Neuron (in vitro differentiated cells): ENCODE data around the gene NOS1AP.

ENCODE experiments used
- H2AFZ ChIP-seq: one replicate; pipeline ENCODE4 v1.6.1; 2013; ENCODE audit warnings: low read depth, mild to moderate bottlenecking, inconsistent platforms, low read length, moderate library complexity
- H3K27me3 ChIP-seq: one replicate; pipeline ENCODE4 v1.6.1; 2013; ENCODE audit warnings: low read length; ENCODE audit not compliant: insufficient read depth
- H3K36me3 ChIP-seq: one replicate; pipeline ENCODE4 v1.6.1; 2013; ENCODE audit warnings: low read length; ENCODE audit not compliant: insufficient read depth
- H3K4me1 ChIP-seq: one replicate; pipeline ENCODE4 v1.6.1; 2013; ENCODE audit warnings: low read length; ENCODE audit not compliant: insufficient read depth
- H3K4me3 ChIP-seq: 2 replicates; pipeline ENCODE4 v1.5.1; 2013; ENCODE audit warnings: mild to moderate bottlenecking, low read length, moderate library complexity
- H3K9me3 ChIP-seq: one replicate; pipeline ENCODE4 v1.6.1; 2013; ENCODE audit warnings: low read length

Gene NOS1AP

GRCh38 chr1:162069334-162070093, at the start of gene NOS1AP:
Gene NOS1AP, plus strand, starts transcription at chr1:162069691. Its CDS starts 487 bp downstream, at chr1:162070178.
- peaks cover 3% of the 10 kb centered on the region for H3K9me3 ChIP-seq
- H2AFZ ChIP-seq, result peak within 1 kb of the TSS; percentile 96
- H3K4me1 ChIP-seq, result peaks cover 29% of the 10 kb centered on the region
- no peaks in the 10 kb centered on the region for H3K27me3 ChIP-seq
- H3K36me3 ChIP-seq, result no peaks in the 10 kb centered on the region
- H3K4me3 ChIP-seq, result peak within 1 kb of the TSS; percentile 84

GRCh38 chr1:162020150-162020549, 49.3 kb upstream of the NOS1AP start:
- peaks cover 8% of the 10 kb centered on the region for H3K4me1 ChIP-seq
- H3K9me3 ChIP-seq, result no peaks in the 10 kb centered on the region
- no peaks in the 10 kb centered on the region for H3K27me3 ChIP-seq
- no peaks in the 10 kb centered on the region for H3K36me3 ChIP-seq
- H2AFZ ChIP-seq, result no peak overlapping the region
- H3K4me3 ChIP-seq, result no peak overlapping the region

- H3K27me3 ChIP-seq, result no peaks in the 10 kb centered on the region
- H2AFZ ChIP-seq, result no peak overlapping the region
- H3K4me3 ChIP-seq, result no peak overlapping the region
- H3K36me3 ChIP-seq, result no peaks in the 10 kb centered on the region
- H3K4me1 ChIP-seq, result peaks cover 8% of the 10 kb centered on the region
- no peaks in the 10 kb centered on the region for H3K9me3 ChIP-seq
Observed at GRCh38 chr1:162021124-162021523, 48.4 kb upstream of the NOS1AP start.

- H3K4me3 ChIP-seq, result peak overlapping the region; percentile 58
- no peaks in the 10 kb centered on the region for H3K9me3 ChIP-seq
- no peaks in the 10 kb centered on the region for H3K27me3 ChIP-seq
- peaks cover 8% of the 10 kb centered on the region for H3K4me1 ChIP-seq
- H3K36me3 ChIP-seq, result no peaks in the 10 kb centered on the region
- H2AFZ ChIP-seq, result no peak overlapping the region
Observed at GRCh38 chr1:162022626-162023025, 46.9 kb upstream of the NOS1AP start.

- no peaks in the 10 kb centered on the region for H3K9me3 ChIP-seq
- H3K4me3 ChIP-seq, result peak overlapping the region; percentile 58
- no peaks in the 10 kb centered on the region for H3K36me3 ChIP-seq
- H2AFZ ChIP-seq, result peak overlapping the region; percentile 87
- peaks cover 8% of the 10 kb centered on the region for H3K4me1 ChIP-seq
- no peaks in the 10 kb centered on the region for H3K27me3 ChIP-seq
Observed at GRCh38 chr1:162023181-162023546, 46.3 kb upstream of the NOS1AP start.

- peaks cover 2% of the 10 kb centered on the region for H3K27me3 ChIP-seq
- peak within 1 kb of the TSS; percentile 87 for H2AFZ ChIP-seq
- H3K4me1 ChIP-seq, result peaks cover 8% of the 10 kb centered on the region
- peak within 1 kb of the TSS; percentile 58 for H3K4me3 ChIP-seq
- H3K36me3 ChIP-seq, result no peaks in the 10 kb centered on the region
- H3K9me3 ChIP-seq, result no peaks in the 10 kb centered on the region
Observed at GRCh38 chr1:162023547-162024501, 45.7 kb upstream of the NOS1AP start, which contains the start of gene OLFML2B. Gene OLFML2B, minus strand, starts transcription at chr1:162023869. Its CDS starts 439 bp downstream, at chr1:162023430.

- Histone ChIP-seq H3K27me3 (peaks cover 12% of the 10 kb centered on the region), H2AFZ (no peak overlapping the region), H3K4me3 (no peak overlapping the region), H3K9me3 (no peaks in the 10 kb centered on the region), H3K4me1 (peaks cover 8% of the 10 kb centered on the region), H3K36me3 (no peaks in the 10 kb centered on the region)
Observed at GRCh38 chr1:162025541-162025940, 44.0 kb upstream of the NOS1AP start.

- Histone ChIP-seq H3K36me3 (no peaks in the 10 kb centered on the region), H3K4me3 (no peak overlapping the region), H3K27me3 (peaks cover 14% of the 10 kb centered on the region)
Observed at GRCh38 chr1:162026881-162027280, 42.6 kb upstream of the NOS1AP start.

GRCh38 chr1:162028726-162029125, 40.8 kb upstream of the NOS1AP start:
- no peak overlapping the region for H3K4me3 ChIP-seq

More at GRCh38 chr1:162026881-162027280, 42.6 kb upstream of the NOS1AP start:
- peaks cover 6% of the 10 kb centered on the region for H3K4me1 ChIP-seq
- no peak overlapping the region for H2AFZ ChIP-seq
- no peaks in the 10 kb centered on the region for H3K9me3 ChIP-seq

GRCh38 chr1:162029157-162029556, 40.3 kb upstream of the NOS1AP start:
- Histone ChIP-seq H3K4me3 (no peak overlapping the region), H3K27me3 (peaks cover 15% of the 10 kb centered on the region), H3K4me1 (peaks cover 6% of the 10 kb centered on the region)

More at GRCh38 chr1:162028726-162029125, 40.8 kb upstream of the NOS1AP start:
- peaks cover 15% of the 10 kb centered on the region for H3K27me3 ChIP-seq
- H3K4me1 ChIP-seq, result peaks cover 6% of the 10 kb centered on the region
- no peaks in the 10 kb centered on the region for H3K36me3 ChIP-seq
- H3K9me3 ChIP-seq, result no peaks in the 10 kb centered on the region
- H2AFZ ChIP-seq, result no peak overlapping the region

GRCh38 chr1:162030759-162031280, 38.7 kb upstream of the NOS1AP start:
- H3K4me3 ChIP-seq, result no peak overlapping the region
- H2AFZ ChIP-seq, result no peak overlapping the region
- no peaks in the 10 kb centered on the region for H3K36me3 ChIP-seq
- H3K9me3 ChIP-seq, result no peaks in the 10 kb centered on the region
- peaks cover 15% of the 10 kb centered on the region for H3K27me3 ChIP-seq
- no peaks in the 10 kb centered on the region for H3K4me1 ChIP-seq

More at GRCh38 chr1:162029157-162029556, 40.3 kb upstream of the NOS1AP start:
- Histone ChIP-seq H3K9me3 (no peaks in the 10 kb centered on the region), H2AFZ (no peak overlapping the region), H3K36me3 (no peaks in the 10 kb centered on the region)

GRCh38 chr1:162033428-162033827, 36.1 kb upstream of the NOS1AP start:
- H3K4me1 ChIP-seq, result no peaks in the 10 kb centered on the region
- peaks cover 15% of the 10 kb centered on the region for H3K27me3 ChIP-seq
- no peaks in the 10 kb centered on the region for H3K36me3 ChIP-seq
- H2AFZ ChIP-seq, result no peak overlapping the region
- H3K4me3 ChIP-seq, result no peak overlapping the region
- no peaks in the 10 kb centered on the region for H3K9me3 ChIP-seq

GRCh38 chr1:162035241-162035640, 34.2 kb upstream of the NOS1AP start:
- peaks cover 3% of the 10 kb centered on the region for H3K27me3 ChIP-seq

More at GRCh38 chr1:162035241-162035640, 34.2 kb upstream of the NOS1AP start:
- Histone ChIP-seq H2AFZ (no peak overlapping the region), H3K9me3 (no peaks in the 10 kb centered on the region), H3K4me1 (peaks cover 3% of the 10 kb centered on the region), H3K36me3 (no peaks in the 10 kb centered on the region), H3K4me3 (no peak overlapping the region)
